Ureter (tissue), 1 donor: Measurements from ENCODE around the gene CERCAM. TPM values are rescaled to one million over a fixed set of nuclear protein-coding genes. Genes with fewer than 3 reads are reported as not detected.

Experiments used
- DNase-seq: peaks from one replicate; pipeline ENCODE4 v3.0.0-alpha.2; 2020; ENCODE audit warnings: low spot score
- total RNA-seq: library from RNA; stranded (reverse); gene quantifications from one replicate; pipeline ENCODE4 v1.2.4, GENCODE V29; 2023
- donor health status: DM: yes; HTN: yes; CAD: no.

Gene CERCAM
- total RNA-seq, 1 donor from 2014 or later, result 51.3 TPM

DNA sequence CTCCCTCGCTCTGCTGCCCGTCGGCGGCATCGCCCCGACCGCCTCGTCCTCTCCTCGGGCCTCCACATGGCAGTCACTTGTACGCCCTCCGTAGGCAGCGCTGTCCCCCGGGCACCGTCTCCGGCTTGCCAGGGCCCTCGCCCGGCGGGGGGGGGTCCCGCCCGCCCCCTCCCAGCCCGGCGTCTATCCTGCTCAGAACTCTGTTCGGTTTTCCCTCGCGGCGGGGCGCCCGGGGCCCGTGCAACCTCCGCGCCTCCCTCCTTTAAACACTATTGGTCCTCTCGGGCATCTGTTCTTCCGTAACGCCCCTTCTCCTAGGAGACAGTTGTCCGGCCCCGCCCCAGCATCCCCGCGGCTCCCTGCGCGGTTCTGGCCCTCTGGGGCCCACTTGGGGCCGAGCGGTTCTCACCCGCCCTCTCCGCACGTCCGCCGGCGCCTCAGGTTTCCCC, 36.0 kb downstream of the CERCAM start:
- DNase-seq, result peak; percentile 69

DNA sequence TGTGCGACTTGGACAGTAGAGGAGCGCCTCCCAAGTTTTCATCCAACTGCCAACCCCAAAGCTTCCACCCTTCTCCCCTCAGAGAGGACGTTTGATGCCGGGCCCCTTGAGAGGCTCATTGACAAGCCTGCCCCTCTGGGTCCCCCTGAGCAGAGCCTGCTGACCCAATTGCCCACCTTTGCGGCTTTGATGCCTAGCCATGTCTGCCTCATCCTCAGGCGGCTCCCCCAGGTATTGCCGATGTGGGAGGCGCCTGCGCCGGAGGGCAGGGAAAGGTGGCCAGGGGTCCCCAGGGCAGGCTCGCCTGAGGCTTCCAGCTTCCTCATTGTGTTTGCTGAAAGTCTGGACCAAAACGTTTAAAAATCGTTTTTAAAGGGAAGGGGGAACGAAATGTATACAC, 36.5 kb downstream of the CERCAM start:
- DNase-seq, result no peak

DNA sequence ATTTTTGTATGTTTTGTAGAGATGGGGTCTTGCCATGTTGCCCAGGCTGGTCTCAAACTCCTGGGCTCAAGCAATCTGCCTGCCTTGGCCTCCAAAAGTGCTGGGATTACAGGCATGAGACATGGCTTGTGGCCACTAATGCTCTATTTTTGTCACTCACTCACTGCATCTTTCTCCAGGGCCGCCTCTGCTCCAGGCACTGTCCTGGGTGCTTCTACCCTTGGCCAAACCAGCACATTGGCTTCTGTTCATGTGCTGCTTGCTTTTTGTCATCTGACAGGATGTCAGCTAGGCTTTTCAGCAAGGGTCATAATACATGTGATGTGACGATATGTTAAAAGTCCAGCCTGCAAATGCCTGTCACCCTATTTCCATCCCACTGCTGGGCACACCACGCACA, 38.4 kb downstream of the CERCAM start:
- DNase-seq, result no peak

DNA sequence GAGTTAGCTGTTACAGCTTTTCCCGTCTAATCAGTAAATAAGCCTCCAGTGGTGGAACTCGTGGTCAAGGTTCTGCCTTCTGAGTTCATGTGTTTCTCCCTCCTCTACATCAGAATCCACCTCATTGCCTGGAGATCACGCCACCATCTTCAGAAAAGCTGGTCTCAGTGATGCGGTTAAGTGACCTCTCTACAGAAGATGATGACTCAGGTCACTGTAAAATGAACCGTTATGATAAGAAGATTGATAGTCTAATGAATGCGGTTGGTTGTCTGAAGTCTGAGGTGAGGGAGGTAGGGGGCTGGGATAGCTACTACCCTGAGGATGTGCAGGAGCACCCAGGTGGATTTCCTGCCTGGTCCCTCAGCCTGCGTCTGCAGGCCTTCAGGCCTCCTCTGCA, 48.4 kb downstream of the CERCAM start:
- no peak for DNase-seq

DNA sequence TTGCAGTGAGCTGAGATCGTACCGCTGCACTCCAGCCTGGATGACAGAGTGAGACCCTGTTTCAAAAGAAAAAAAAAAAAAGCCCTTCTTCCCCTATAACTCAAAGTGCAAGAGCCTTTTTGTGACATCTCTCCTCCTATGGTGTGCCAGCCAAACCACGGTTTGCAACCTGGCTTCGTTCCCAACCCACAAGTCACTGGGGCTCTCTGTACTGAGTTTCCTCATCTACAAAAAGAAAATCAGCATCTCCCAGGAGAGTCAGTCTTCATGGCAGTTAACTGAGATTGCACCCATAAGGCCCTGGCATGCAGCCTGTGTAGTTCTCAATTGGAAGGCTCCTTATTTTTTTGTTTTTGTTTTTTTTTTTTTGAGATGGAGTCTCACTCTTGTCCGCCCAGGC, 49.9 kb downstream of the CERCAM start:
- no peak for DNase-seq

DNA sequence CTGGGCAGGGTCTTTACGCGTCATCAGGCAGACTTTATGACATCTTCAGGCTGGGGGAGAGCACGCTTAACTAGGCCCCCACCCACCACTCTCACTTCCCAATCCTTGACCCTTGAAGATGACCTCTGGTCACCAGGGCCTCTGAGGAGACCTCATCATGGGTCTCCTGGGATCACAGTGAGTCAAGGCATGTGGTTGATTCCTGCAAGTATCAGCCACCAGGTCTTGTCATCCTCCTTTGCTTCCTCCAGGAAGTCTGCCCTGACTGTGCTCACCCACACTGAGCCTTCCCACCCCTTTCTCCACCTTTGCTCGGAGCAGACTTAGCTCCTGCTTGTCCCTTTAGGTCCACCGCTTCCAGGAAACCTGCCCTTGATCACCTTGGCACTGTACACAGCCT, 52.4 kb downstream of the CERCAM start:
- no peak for DNase-seq

DNA sequence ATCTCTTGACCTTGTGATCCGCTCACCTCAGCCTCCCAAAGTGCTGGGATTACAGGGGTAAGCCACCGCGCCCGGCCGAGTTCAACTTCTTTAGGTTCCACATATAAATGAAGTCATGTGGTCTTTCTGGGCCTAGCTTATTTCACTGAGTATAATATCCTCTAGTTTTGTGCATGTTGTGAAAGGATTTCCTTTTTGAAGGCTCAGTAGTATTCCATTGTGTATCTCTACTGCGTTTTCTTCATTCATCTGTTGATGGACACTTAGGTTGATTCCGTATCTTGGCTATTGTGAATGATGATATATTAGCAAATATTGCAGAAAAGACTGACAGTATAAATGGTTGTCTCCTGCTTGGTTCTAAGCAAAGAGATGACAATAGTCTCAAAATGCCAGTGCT, 55.2 kb downstream of the CERCAM start:
- DNase-seq, result no peak

DNA sequence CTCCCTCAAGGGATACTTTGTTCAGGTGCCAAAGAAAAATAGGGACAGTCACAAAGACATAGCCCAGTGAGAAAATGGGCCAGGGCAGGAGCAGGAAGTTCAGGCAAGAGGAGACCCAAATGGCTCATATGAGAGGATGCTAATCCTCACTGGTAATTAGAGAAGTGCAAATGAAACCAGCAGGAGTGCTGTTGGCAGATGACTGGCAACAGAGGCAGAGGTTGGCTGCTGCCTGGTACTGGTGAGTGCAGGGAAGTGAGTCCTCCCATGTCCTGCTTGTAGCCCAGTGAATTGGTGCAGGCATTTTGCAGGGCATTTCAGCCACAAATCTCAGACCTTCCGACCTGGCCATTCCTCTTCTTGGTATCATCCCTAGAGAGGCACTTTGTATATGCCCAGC, 58.6 kb downstream of the CERCAM start:
- no peak for DNase-seq

DNA sequence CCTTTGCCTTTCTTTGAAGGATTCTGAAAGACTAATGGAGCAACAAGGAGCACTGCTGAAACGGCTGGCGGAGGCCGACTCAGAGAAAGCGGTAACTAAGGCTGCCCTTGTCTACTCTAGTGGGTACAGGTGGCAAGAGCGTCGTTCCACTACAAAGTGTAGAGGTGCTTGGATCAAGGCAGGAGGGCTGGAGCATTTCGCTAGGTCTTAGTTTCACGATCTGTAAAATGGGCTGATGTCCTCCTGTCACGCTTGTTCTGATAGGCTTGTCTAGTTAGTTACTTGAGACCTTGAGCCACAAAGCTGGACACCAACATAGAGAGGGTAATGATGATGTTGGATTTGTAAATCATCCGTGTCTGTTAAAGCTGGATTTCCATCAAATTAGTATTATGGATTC, 60.9 kb downstream of the CERCAM start:
- no peak for DNase-seq

DNA sequence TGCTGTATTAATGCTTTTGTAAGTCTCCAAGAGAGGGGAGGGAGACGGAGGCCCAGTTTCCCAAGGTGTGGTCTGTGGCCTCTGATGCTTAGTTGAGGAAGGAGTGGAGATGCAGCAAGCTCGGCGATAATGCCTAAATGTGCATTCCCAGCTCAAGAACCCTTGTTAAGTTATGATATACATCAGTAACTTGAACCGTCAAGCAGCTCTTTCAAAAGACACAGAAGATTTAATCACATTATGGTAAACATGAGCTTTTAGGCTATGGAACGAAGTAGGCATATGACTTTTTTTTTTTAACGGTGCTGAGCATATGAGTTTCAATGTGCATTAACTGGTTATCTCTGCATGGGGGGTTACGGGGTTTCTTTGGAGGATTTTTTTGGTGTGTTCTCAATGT, 61.5 kb downstream of the CERCAM start:
- DNase-seq, result no peak

DNA sequence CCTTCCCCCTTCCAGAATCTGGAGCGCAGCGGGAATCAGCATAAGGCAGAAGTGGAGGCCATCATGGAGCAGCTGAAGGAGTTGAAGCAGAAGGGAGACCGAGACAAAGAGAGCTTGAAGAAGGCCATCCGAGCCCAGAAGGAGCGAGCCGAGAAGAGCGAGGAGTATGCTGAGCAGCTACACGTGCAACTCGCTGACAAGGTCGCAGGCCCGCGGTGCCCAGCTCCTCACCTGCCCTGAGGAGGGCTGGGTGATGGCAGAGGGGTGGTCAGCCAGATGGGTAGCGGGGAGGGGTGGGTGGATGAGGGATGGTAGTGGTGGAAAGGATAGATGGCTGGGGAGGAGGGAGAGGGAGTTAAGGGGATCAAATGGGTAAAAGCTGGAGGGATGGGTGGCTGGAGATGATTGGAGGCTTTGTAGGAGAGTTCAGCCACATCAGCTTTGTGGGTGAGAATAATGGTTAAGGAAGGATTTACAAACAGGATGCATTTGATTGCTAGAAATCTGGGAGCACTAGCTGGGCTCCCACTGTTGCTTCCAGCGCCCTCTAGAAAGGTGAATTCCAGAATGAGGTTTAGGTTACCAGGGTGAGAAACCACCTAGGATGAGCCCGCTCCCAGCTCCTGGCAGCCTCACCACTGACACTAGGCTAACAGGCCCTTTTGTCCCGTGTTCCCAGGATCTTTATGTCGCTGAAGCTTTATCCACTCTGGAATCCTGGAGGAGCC, 64.2 kb downstream of the CERCAM start:
- no peak for DNase-seq

DNA sequence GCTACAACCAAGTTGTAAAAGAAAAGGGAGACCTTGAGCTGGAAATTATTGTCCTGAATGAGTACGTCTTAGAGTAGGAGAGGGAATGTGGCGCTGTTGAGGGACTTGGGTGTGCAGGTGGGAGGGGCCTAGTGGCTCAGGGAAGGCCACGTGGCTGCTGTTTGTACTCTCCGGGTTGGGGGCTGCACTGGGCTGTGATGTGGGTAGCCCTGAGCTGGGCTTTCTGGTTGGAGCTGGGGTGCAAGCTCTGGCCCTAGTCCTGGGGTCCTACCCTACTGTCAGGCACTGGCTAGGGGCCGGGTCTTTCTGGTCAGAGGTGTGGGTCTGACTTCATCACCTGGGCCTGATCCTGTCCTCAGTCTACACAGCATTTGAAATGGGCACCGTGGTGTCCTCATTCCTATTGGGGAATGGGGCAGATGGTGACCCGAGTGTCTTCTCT, 64.8 kb downstream of the CERCAM start:
- DNase-seq, result no peak

DNA sequence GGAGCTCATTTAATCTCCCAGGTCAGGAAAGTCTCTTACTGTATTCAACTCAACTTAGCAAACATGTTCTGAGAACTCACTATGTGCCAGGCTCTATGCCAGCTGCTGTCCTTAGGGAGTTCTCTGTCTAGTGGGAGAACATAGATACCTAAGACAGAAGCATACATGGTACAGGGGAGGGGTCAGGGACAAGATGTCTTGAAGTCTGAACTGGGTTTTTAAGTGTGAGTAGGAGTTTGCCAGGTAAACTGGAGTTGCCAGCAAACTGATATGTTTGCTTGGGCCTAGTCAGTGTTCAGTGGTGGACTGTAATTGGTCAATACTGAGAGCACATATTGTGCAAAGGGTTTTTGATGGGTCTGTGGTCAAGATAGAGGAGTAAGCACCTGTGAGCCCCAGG, 65.5 kb downstream of the CERCAM start:
- no peak for DNase-seq

Other genes with a start within 250 kb of the CERCAM start
- 134 TPM for gene CIZ1, start 229.3 kb upstream of the CERCAM start, total RNA-seq
- 31.4 TPM for gene DNM1, start 217.5 kb upstream of the CERCAM start, total RNA-seq
- gene GOLGA2, start 144.8 kb upstream of the CERCAM start, total RNA-seq, result 125 TPM
- gene SWI5, start 144.6 kb upstream of the CERCAM start, total RNA-seq, result 21.9 TPM
- 32.7 TPM for gene TRUB2, start 98.4 kb upstream of the CERCAM start, total RNA-seq
- gene COQ4, start 98.0 kb upstream of the CERCAM start, total RNA-seq, result 91.8 TPM
- 37.1 TPM for gene SLC27A4, start 80.3 kb upstream of the CERCAM start, total RNA-seq
- 57.7 TPM for gene URM1, start 49.5 kb upstream of the CERCAM start, total RNA-seq
- 24.0 TPM for gene ODF2, start 35.1 kb downstream of the CERCAM start, total RNA-seq
- 19.8 TPM for gene GLE1, start 83.9 kb downstream of the CERCAM start, total RNA-seq
- gene SPTAN1, start 131.7 kb downstream of the CERCAM start, total RNA-seq, result 398 TPM
- 36.1 TPM for gene DYNC2I2, start 236.0 kb downstream of the CERCAM start, total RNA-seq